Iris pigment epithelial cell (primary cell): Measurements from ENCODE around the gene SPTY2D1.

Experiments used
- DNase-seq: peaks from one replicate; pipeline ENCODE4 v3.0.0-alpha.2; 2011; ENCODE audit warnings: low read depth

SPTY2D1 gene

GRCh38 chr11:18563090-18563730 lies 70.9 kb downstream of the SPTY2D1 start:
- peak; percentile 21 for DNase-seq
